ENCODE data around the gene NRBP1.

Gene NRBP1

DNA sequence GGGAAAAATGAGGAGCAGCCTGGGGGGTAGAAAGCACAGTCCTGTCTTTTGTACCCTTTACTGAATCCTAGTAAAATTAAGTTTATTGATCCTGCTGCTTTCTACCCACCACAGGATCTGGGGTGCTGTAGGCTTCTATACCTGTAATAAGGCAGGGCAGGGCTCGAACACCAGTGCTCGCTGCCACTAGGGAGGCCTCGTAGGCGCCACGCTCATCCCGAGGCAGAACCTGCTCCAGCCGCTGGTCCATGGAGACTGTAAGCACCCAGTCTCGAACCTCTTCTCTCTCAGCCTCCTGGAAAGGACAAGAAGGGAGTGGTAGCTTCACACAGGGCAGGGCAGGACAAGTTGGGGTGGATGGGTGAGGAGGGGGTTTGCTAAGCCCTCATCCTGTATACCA, 16.7 kb downstream of the NRBP1 start:
- Histone ChIP-seq H3K4me3 (ENCODE audit: low read depth in 1 of 5, low read length in 5 of 5) (no peak overlapping the region), H3K9ac (ENCODE audit: low read length in 5 of 5) (no peak overlapping the region), H3K4me1 (ENCODE audit: control insufficient read depth in 5 of 5, insufficient read depth in 5 of 5, low read length in 5 of 5) (peaks cover 0 to 5% (median 0%) of the 10 kb centered on the region in 5 donors), H3K36me3 (ENCODE audit: control insufficient read depth in 5 of 5, insufficient read depth in 5 of 5, low read length in 5 of 5) (peaks cover 0 to 74% (median 60%) of the 10 kb centered on the region in 5 donors), H3K27me3 (ENCODE audit: control insufficient read depth in 5 of 5, insufficient read depth in 4 of 5, low read length in 5 of 5) (no peaks in the 10 kb centered on the region), H3K27ac (ENCODE audit: low read depth, low read length) (no peak overlapping the region), H3K9me3 (ENCODE audit: control insufficient read depth in 5 of 5, low read length in 5 of 5) (no peaks in the 10 kb centered on the region)

DNA sequence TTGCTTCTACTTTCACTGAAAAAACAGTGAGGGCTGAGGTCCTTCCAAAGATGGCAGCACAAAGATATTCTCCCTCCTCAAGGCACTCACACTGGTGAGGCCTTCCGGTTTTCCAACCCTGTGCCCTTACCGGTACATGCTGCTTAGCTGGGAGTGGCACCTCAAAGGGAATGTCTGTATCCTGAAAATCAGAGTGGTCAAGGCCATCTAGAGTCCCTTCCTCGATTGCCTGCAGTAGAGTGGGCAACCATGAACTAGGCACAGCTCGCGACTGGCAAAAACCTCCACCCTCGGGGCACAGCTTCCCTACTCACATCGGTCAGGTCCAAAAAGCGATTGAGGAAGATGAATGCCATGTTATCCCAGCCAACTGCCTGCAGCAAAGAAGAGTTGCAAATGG, 17.2 kb downstream of the NRBP1 start:
- peaks cover 0 to 72% (median 56%) of the 10 kb centered on the region in 5 donors for H3K36me3 ChIP-seq (ENCODE audit: control insufficient read depth in 5 of 5, insufficient read depth in 5 of 5, low read length in 5 of 5)
- H3K27ac ChIP-seq (ENCODE audit: low read depth, low read length): no peak overlapping the region
- no peak overlapping the region for H3K4me3 ChIP-seq (ENCODE audit: low read depth in 1 of 5, low read length in 5 of 5)

DNA sequence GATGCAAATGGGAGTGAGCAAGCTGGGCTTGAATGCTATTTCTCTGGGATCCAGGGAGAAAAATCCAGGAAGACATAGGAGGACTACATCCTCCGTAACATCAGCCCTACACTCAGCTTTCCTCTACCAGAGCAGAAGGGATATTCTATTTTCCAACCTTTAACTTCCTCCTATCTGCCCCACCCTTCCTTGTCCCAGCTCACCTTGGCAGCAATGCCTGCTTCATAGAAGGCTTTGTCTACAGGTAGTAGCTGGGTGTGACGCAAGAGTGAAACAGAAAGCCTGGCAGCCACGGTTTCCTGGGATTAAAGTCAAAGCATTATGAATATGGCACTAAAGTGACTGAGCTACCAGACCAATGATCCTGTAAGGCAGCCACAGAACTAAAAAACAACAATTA, 17.6 kb downstream of the NRBP1 start:
- peaks cover 0 to 67% (median 53%) of the 10 kb centered on the region in 5 donors for H3K36me3 ChIP-seq (ENCODE audit: control insufficient read depth in 5 of 5, insufficient read depth in 5 of 5, low read length in 5 of 5)
- no peaks in the 10 kb centered on the region for H3K9me3 ChIP-seq (ENCODE audit: control insufficient read depth in 5 of 5, low read length in 5 of 5)
- peaks cover 0 to 5% (median 0%) of the 10 kb centered on the region in 5 donors for H3K4me1 ChIP-seq (ENCODE audit: control insufficient read depth in 5 of 5, insufficient read depth in 5 of 5, low read length in 5 of 5)
- no peak overlapping the region for H3K4me3 ChIP-seq (ENCODE audit: low read depth in 1 of 5, low read length in 5 of 5)
- H3K27me3 ChIP-seq (ENCODE audit: control insufficient read depth in 5 of 5, insufficient read depth in 4 of 5, low read length in 5 of 5): no peaks in the 10 kb centered on the region
- no peak overlapping the region for H3K27ac ChIP-seq (ENCODE audit: low read depth, low read length)
- H3K9ac ChIP-seq (ENCODE audit: low read length in 5 of 5): no peak overlapping the region

More for the DNA sequence above, 17.2 kb downstream of the NRBP1 start:
- no peak overlapping the region for H3K9ac ChIP-seq (ENCODE audit: low read length in 5 of 5)
- H3K9me3 ChIP-seq (ENCODE audit: control insufficient read depth in 5 of 5, low read length in 5 of 5): no peaks in the 10 kb centered on the region
- no peaks in the 10 kb centered on the region for H3K27me3 ChIP-seq (ENCODE audit: control insufficient read depth in 5 of 5, insufficient read depth in 4 of 5, low read length in 5 of 5)
- H3K4me1 ChIP-seq (ENCODE audit: control insufficient read depth in 5 of 5, insufficient read depth in 5 of 5, low read length in 5 of 5): peaks cover 0 to 5% (median 0%) of the 10 kb centered on the region in 5 donors

DNA sequence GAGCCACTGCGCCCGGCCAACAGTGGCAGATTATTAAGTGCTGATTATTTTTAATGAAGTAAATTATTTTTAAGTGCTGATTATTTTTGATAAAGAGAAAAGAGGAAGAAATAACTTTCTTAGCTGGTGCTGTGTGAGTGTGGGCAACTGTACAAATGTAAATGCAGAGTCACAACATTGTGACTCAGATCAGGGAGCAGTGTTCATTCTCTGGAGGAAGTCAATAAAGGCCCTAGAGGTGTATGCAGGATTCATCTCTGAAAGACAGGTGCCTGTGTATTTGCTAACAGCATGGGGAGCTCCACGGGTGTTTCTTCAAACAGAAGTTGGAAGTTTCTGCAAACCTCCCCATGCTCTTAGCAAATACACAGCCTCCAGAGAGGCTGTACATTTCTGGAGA, 19.9 kb downstream of the NRBP1 start:
- Histone ChIP-seq H3K36me3 (ENCODE audit: control insufficient read depth in 5 of 5, insufficient read depth in 5 of 5, low read length in 5 of 5) (peaks cover 3 to 66% (median 59%) of the 10 kb centered on the region in 5 donors), H3K27ac (ENCODE audit: low read depth, low read length) (no peak overlapping the region), H3K9me3 (ENCODE audit: control insufficient read depth in 5 of 5, low read length in 5 of 5) (no peaks in the 10 kb centered on the region), H3K27me3 (ENCODE audit: control insufficient read depth in 5 of 5, insufficient read depth in 4 of 5, low read length in 5 of 5) (no peaks in the 10 kb centered on the region), H3K9ac (ENCODE audit: low read length in 5 of 5) (no peak overlapping the region), H3K4me1 (ENCODE audit: control insufficient read depth in 5 of 5, insufficient read depth in 5 of 5, low read length in 5 of 5) (no peaks in the 10 kb centered on the region), H3K4me3 (ENCODE audit: low read depth in 1 of 5, low read length in 5 of 5) (no peak overlapping the region)

DNA sequence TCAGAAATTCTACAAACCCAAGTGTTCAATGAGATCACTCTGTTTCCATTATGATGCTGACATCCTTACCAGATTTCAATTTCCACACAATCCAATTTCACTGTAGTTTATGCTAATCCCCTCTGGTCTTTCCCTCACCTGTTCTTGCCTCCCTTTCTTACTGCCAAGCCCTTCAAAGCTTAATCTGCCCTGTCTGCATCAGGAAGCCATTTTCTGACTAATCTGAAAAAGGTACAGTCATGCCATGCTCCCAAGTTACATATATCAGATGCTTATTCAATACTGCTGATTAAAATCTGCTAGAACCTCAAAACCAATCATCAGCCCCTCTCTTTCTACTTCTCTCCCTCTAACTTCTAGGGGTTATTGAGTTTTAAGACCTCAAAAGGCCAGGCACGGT, 22.7 kb downstream of the NRBP1 start:
- Histone ChIP-seq H3K27me3 (ENCODE audit: control insufficient read depth in 5 of 5, insufficient read depth in 4 of 5, low read length in 5 of 5) (no peaks in the 10 kb centered on the region), H3K4me1 (ENCODE audit: control insufficient read depth in 5 of 5, insufficient read depth in 5 of 5, low read length in 5 of 5) (no peaks in the 10 kb centered on the region), H3K36me3 (ENCODE audit: control insufficient read depth in 5 of 5, insufficient read depth in 5 of 5, low read length in 5 of 5) (peaks cover 3 to 68% (median 63%) of the 10 kb centered on the region in 5 donors), H3K9me3 (ENCODE audit: control insufficient read depth in 5 of 5, low read length in 5 of 5) (no peaks in the 10 kb centered on the region), H3K27ac (ENCODE audit: low read depth, low read length) (no peak overlapping the region), H3K4me3 (ENCODE audit: low read depth in 1 of 5, low read length in 5 of 5) (no peak overlapping the region), H3K9ac (ENCODE audit: low read length in 5 of 5) (no peak overlapping the region)

DNA sequence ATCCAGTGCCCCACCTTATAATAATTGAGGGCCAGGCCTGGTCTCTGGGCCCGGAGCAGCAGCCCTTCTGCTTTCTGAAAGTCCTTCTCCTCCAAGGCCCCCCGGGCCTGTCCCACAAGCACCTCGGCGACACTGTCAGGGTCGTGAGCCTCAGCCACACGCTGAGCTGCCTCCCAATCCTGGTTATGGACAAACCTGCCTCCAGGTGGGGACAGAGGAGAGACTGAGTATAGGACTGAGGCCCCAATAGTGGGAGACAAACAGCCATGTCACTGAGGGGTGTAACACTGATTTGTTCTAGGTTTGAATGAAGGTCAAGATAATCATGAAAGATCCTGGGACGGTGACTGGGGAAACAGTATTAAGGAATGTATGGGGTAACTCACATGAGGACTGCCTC, 25.5 kb downstream of the NRBP1 start:
- Histone ChIP-seq H3K9me3 (ENCODE audit: control insufficient read depth in 5 of 5, low read length in 5 of 5) (no peaks in the 10 kb centered on the region), H3K4me3 (ENCODE audit: low read depth in 1 of 5, low read length in 5 of 5) (no peak overlapping the region), H3K9ac (ENCODE audit: low read length in 5 of 5) (no peak overlapping the region), H3K27me3 (ENCODE audit: control insufficient read depth in 5 of 5, insufficient read depth in 4 of 5, low read length in 5 of 5) (no peaks in the 10 kb centered on the region), H3K36me3 (ENCODE audit: control insufficient read depth in 5 of 5, insufficient read depth in 5 of 5, low read length in 5 of 5) (peaks cover 6 to 77% (median 72%) of the 10 kb centered on the region in 5 donors), H3K4me1 (ENCODE audit: control insufficient read depth in 5 of 5, insufficient read depth in 5 of 5, low read length in 5 of 5) (no peaks in the 10 kb centered on the region), H3K27ac (ENCODE audit: low read depth, low read length) (no peak overlapping the region)

DNA sequence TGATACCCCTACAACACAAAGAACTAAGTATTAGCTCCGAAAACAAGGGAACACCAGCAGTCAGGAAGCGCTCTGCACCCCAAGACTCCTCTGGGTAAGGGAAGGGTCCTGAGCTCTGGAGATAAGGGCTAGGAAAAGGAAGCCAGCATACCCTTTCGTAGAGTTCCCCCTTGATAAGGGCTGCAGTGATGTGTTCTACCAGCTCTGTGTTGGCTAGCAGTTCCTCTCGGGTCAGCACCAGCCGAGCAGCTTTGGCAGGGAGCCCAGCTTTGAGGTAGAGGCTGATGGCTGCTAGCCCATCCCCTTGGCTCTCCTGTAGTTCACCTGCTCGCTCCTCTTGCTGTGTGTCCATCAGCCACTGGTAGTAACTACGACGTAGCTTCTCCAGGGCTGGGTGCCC, 32.7 kb downstream of the NRBP1 start:
- Histone ChIP-seq H3K27ac (ENCODE audit: low read depth, low read length) (no peak overlapping the region), H3K27me3 (ENCODE audit: control insufficient read depth in 5 of 5, insufficient read depth in 4 of 5, low read length in 5 of 5) (no peaks in the 10 kb centered on the region), H3K9ac (ENCODE audit: low read length in 5 of 5) (no peak overlapping the region), H3K36me3 (ENCODE audit: control insufficient read depth in 5 of 5, insufficient read depth in 5 of 5, low read length in 5 of 5) (peaks cover 17 to 71% (median 63%) of the 10 kb centered on the region in 5 donors), H3K4me3 (ENCODE audit: low read depth in 1 of 5, low read length in 5 of 5) (no peak overlapping the region), H3K4me1 (ENCODE audit: control insufficient read depth in 5 of 5, insufficient read depth in 5 of 5, low read length in 5 of 5) (no peaks in the 10 kb centered on the region), H3K9me3 (ENCODE audit: control insufficient read depth in 5 of 5, low read length in 5 of 5) (no peaks in the 10 kb centered on the region)

DNA sequence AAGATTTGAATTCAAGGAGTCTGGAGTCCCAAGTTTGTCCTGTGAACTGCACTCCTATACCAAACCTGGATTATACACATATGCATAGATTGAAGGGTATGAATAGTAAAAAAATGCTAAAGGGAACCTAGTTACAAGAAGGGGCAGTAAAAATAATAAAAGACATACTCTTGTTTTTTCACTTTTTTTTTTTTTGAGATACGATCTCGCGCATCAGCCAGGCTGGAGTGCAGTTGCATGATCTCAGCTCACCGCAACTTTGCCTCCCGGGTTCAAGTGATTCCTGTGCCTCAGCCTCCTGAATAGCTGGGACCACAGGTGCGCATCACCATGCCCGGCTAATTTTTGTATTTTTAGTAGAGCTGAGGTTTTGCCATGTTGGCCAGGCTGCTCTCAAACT, 36.0 kb downstream of the NRBP1 start:
- Histone ChIP-seq H3K36me3 (ENCODE audit: control insufficient read depth in 5 of 5, insufficient read depth in 5 of 5, low read length in 5 of 5) (peaks cover 13 to 39% (median 34%) of the 10 kb centered on the region in 5 donors), H3K9ac (ENCODE audit: low read length in 5 of 5) (no peak overlapping the region), H3K27ac (ENCODE audit: low read depth, low read length) (no peak overlapping the region), H3K27me3 (ENCODE audit: control insufficient read depth in 5 of 5, insufficient read depth in 4 of 5, low read length in 5 of 5) (no peaks in the 10 kb centered on the region), H3K4me1 (ENCODE audit: control insufficient read depth in 5 of 5, insufficient read depth in 5 of 5, low read length in 5 of 5) (no peaks in the 10 kb centered on the region), H3K9me3 (ENCODE audit: control insufficient read depth in 5 of 5, low read length in 5 of 5) (no peaks in the 10 kb centered on the region), H3K4me3 (ENCODE audit: low read depth in 1 of 5, low read length in 5 of 5) (no peak overlapping the region)

DNA sequence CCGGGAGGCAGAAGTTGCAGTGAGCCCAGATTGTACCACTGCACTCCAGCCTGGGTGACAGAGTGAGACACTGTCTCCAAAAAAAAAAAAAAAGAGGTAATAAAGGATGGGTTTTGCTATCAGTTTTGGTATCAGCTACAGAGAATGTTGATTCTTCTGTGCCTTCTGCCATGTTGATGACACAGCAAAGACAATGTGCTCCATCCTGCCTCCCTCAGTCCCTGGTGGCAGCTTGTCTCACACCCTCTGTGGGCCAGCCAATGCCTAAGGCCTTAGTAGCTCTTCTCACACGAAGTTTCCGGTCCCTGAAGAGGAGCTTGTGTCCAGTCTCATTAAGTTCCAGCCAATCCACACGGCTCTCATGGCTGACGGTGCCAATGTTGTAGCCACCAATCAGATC, 43.5 kb downstream of the NRBP1 start:
- Histone ChIP-seq H3K9me3 (ENCODE audit: control insufficient read depth in 5 of 5, low read length in 5 of 5) (no peaks in the 10 kb centered on the region), H3K9ac (ENCODE audit: low read length in 5 of 5) (no peak overlapping the region), H3K36me3 (ENCODE audit: control insufficient read depth in 5 of 5, insufficient read depth in 5 of 5, low read length in 5 of 5) (peaks cover 28 to 40% (median 36%) of the 10 kb centered on the region in 5 donors), H3K27me3 (ENCODE audit: control insufficient read depth in 5 of 5, insufficient read depth in 4 of 5, low read length in 5 of 5) (no peaks in the 10 kb centered on the region), H3K27ac (ENCODE audit: low read depth, low read length) (no peak overlapping the region), H3K4me3 (ENCODE audit: low read depth in 1 of 5, low read length in 5 of 5) (no peak overlapping the region), H3K4me1 (ENCODE audit: control insufficient read depth in 5 of 5, insufficient read depth in 5 of 5, low read length in 5 of 5) (no peaks in the 10 kb centered on the region)

DNA sequence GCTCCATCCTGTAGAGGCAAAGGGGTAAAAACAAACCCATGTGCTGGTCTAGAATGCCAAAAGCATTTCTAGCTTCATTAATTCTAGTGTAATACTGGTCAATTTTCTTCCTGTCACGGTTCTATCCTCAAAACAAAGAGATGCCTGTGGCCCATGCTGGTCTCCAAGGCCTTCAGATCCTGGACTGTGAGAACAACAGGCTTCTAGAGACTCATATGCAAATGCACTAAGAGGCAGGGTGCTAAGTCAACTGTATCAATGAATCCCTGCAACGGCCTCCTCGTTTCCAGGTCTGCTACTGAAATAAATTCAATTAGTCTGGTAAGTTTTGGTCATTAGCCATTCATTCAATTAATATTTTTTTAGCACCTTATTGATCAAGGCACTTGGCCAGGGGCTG, 57.1 kb downstream of the NRBP1 start:
- peaks cover 9 to 36% (median 32%) of the 10 kb centered on the region in 5 donors for H3K36me3 ChIP-seq (ENCODE audit: control insufficient read depth in 5 of 5, insufficient read depth in 5 of 5, low read length in 5 of 5)
- peaks cover 0 to 16% (median 14%) of the 10 kb centered on the region in 5 donors for H3K4me1 ChIP-seq (ENCODE audit: control insufficient read depth in 5 of 5, insufficient read depth in 5 of 5, low read length in 5 of 5)
- no peak overlapping the region for H3K4me3 ChIP-seq (ENCODE audit: low read depth in 1 of 5, low read length in 5 of 5)
- peak overlapping the region in 1 of 5 donors; percentile 36 for H3K9ac ChIP-seq (ENCODE audit: low read length in 5 of 5)
- no peaks in the 10 kb centered on the region for H3K27me3 ChIP-seq (ENCODE audit: control insufficient read depth in 5 of 5, insufficient read depth in 4 of 5, low read length in 5 of 5)
- H3K27ac ChIP-seq (ENCODE audit: low read depth, low read length): no peak overlapping the region
- H3K9me3 ChIP-seq (ENCODE audit: control insufficient read depth in 5 of 5, low read length in 5 of 5): no peaks in the 10 kb centered on the region

DNA sequence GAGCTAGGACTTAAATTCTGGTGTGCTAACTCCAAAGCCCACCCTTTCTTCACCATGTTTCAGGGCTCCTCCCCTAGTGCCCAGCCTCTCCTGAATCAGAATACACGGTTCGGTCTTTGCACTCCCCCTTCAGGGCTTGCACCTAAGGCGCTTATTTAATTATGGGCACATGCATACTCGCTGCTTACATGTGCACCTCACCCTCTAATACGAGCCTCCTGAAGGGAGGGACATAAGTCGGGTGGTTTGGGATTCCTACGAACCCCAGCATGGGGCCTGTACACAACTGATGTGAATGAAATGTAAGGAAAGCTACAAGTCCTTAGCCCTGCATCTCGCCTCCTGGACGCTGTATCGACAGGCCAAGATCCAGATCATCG, 60.7 kb downstream of the NRBP1 start:
- Histone ChIP-seq H3K9ac (ENCODE audit: low read length in 5 of 5) (peak overlapping the region in 4 of 5 donors; percentile 0 to 86 (median 34)), H3K27ac (ENCODE audit: low read depth, low read length) (peak overlapping the region; percentile 8), H3K4me1 (ENCODE audit: control insufficient read depth in 5 of 5, insufficient read depth in 5 of 5, low read length in 5 of 5) (peaks cover 1 to 22% (median 19%) of the 10 kb centered on the region in 5 donors), H3K9me3 (ENCODE audit: control insufficient read depth in 5 of 5, low read length in 5 of 5) (no peaks in the 10 kb centered on the region), H3K27me3 (ENCODE audit: control insufficient read depth in 5 of 5, insufficient read depth in 4 of 5, low read length in 5 of 5) (no peaks in the 10 kb centered on the region), H3K4me3 (ENCODE audit: low read depth in 1 of 5, low read length in 5 of 5) (peak overlapping the region; percentile 62 to 89 (median 86)), H3K36me3 (ENCODE audit: control insufficient read depth in 5 of 5, insufficient read depth in 5 of 5, low read length in 5 of 5) (peaks cover 0 to 27% (median 12%) of the 10 kb centered on the region in 5 donors)
